ENCODE measurements around the gene UPP2.

DNA sequence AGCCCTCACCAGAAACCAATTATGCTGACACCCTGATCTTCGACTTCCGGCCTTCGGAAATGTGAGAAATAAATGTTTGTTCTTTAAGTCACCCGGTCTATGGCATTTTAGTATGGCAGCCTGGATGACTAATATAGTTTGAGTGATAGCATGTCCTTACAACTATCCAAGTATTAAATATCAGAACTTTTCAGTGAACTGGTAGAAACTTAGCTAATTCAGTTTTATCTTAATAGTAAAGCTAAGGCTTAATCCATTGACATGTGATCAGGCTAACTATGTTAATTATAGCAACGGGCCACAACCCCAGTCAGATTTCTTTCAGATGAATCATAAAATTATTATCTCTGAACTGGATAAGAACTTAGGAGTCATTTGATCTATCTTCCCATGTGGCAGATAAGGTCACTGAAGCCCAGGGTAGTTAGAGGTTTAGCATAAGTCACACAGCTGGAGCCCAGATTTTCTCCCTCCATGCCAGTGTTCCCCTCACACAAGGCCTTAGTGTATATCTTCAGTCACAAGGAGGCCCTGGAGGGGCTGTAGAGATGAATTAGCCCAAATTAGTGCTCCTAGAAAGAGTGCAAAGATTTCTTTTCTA, 40.7 kb upstream of the UPP2 start:
- TF ChIP-seq, protein P1, sequence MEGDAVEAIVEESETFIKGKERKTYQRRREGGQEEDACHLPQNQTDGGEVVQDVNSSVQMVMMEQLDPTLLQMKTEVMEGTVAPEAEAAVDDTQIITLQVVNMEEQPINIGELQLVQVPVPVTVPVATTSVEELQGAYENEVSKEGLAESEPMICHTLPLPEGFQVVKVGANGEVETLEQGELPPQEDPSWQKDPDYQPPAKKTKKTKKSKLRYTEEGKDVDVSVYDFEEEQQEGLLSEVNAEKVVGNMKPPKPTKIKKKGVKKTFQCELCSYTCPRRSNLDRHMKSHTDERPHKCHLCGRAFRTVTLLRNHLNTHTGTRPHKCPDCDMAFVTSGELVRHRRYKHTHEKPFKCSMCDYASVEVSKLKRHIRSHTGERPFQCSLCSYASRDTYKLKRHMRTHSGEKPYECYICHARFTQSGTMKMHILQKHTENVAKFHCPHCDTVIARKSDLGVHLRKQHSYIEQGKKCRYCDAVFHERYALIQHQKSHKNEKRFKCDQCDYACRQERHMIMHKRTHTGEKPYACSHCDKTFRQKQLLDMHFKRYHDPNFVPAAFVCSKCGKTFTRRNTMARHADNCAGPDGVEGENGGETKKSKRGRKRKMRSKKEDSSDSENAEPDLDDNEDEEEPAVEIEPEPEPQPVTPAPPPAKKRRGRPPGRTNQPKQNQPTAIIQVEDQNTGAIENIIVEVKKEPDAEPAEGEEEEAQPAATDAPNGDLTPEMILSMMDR (IDR thresholded peaks at IDR 0.05): no peak
- TF ChIP-seq POLR2A (IDR thresholded peaks at IDR 0.05) (no peak), EP300 (IDR thresholded peaks at IDR 0.05) (no peak)

Data from tibial nerve (tissue), 4 donors.